Neural cell (in vitro differentiated cells): ENCODE results near the gene BHMT2. TPM values are rescaled to one million over a fixed set of nuclear protein-coding genes. Genes with fewer than 3 reads are reported as not detected.

ENCODE experiments used
- H2AFZ ChIP-seq: fragments of 200-600, 300-800 bp; sonication (generic), shearing (Covaris generic); 2 replicates; pipeline ENCODE4 v1.6.0; 2014; ENCODE audit warnings: low read depth, mild to moderate bottlenecking, antibody characterized with exemption, low read length, moderate library complexity
- H3F3A ChIP-seq: fragments of 200-600 bp; shearing (Covaris generic); 2 replicates; pipeline ENCODE4 v1.6.1; 2016; ENCODE audit warnings: mild to moderate bottlenecking, moderate library complexity, mixed read lengths, antibody characterized with exemption, low read length; ENCODE audit not compliant: insufficient read depth, poor library complexity, severe bottlenecking
- H3K27ac ChIP-seq: fragments of 200-600, 300-800 bp; sonication (generic), shearing (Covaris generic); 2 replicates; pipeline ENCODE4 v1.5.1; 2014; ENCODE audit warnings: mild to moderate bottlenecking, low read length, moderate library complexity
- H3K27me3 ChIP-seq: fragments of 300-800, 200-600 bp; sonication (generic), shearing (Covaris generic); 2 replicates; pipeline ENCODE4 v1.6.0; 2014; ENCODE audit warnings: mild to moderate bottlenecking, low read depth, low read length, moderate library complexity; ENCODE audit not compliant: insufficient read depth
- H3K36me3 ChIP-seq: fragments of 300-800, 200-600 bp; sonication (generic), shearing (Covaris generic); 2 replicates; pipeline ENCODE4 v1.5.1; 2014; ENCODE audit warnings: mild to moderate bottlenecking, antibody characterized with exemption, low read length, moderate library complexity; ENCODE audit not compliant: insufficient read depth
- H3K4me2 ChIP-seq: fragments of 300-800, 200-600 bp; sonication (generic), shearing (Covaris generic); 2 replicates; pipeline ENCODE4 v1.6.0; 2014; ENCODE audit warnings: mild to moderate bottlenecking, low read length
- H3K4me3 ChIP-seq: fragments of 300-800, 200-600 bp; sonication (generic), shearing (Covaris generic); 2 replicates; pipeline ENCODE4 v1.5.1; 2014; ENCODE audit warnings: mild to moderate bottlenecking, low read length, moderate library complexity
- H3K79me2 ChIP-seq: fragments of 200-600 bp; shearing (Covaris generic); replicated peaks from 2 replicates; pipeline ENCODE4 v1.6.0; 2014; ENCODE audit warnings: mild to moderate bottlenecking, low read length, moderate library complexity; ENCODE audit not compliant: insufficient read depth
- H3K9ac ChIP-seq: fragments of 300-800, 200-600 bp; sonication (generic), shearing (Covaris generic); 2 replicates; pipeline ENCODE4 v1.6.1; 2016; ENCODE audit warnings: mild to moderate bottlenecking, low read length, mixed read lengths
- H3K9me2 ChIP-seq: fragments of 200-600 bp; shearing (Covaris generic); 2 replicates; pipeline ENCODE4 v1.6.1; 2016; ENCODE audit warnings: mild to moderate bottlenecking, low read length, mixed read lengths; ENCODE audit not compliant: insufficient read depth
- H3K9me3 ChIP-seq: fragments of 200-600, 300-800 bp; sonication (generic), shearing (Covaris generic); 2 replicates; pipeline ENCODE4 v1.6.1; 2016; ENCODE audit warnings: mild to moderate bottlenecking, mixed run types, low read length, moderate library complexity, mixed read lengths
- H4K20me1 ChIP-seq: fragments of 200-600 bp; shearing (Covaris generic); 2 replicates; pipeline ENCODE4 v1.6.1; 2016; ENCODE audit warnings: mild to moderate bottlenecking, mixed run types; ENCODE audit not compliant: insufficient read depth
- EP300 ChIP-seq: fragments of 450-650 bp; conservative IDR thresholded peaks from 2 replicates; pipeline ENCODE4 v1.6.1; 2014; ENCODE audit warnings: antibody characterized with exemption, mild to moderate bottlenecking, moderate library complexity; ENCODE audit not compliant: poor library complexity, severe bottlenecking
- EZH2 ChIP-seq: fragments of 200-600, 300-800 bp; shearing (Covaris generic), sonication (generic); IDR thresholded peaks from 2 replicates; pipeline ENCODE4 v1.6.1; 2014; ENCODE audit warnings: antibody characterized with exemption, low read length, borderline replicate concordance, mild to moderate bottlenecking; ENCODE audit not compliant: insufficient read depth, poor library complexity, severe bottlenecking
- MXI1 ChIP-seq: fragments of 450-650 bp; conservative IDR thresholded peaks from 2 replicates; pipeline ENCODE4 v1.6.1; 2014; ENCODE audit warnings: antibody characterized with exemption, mild to moderate bottlenecking; ENCODE audit not compliant: poor library complexity, severe bottlenecking
- POLR2AphosphoS5 ChIP-seq: IDR thresholded peaks from 2 replicates; pipeline ENCODE4 v1.6.1; 2012
- RAD21 ChIP-seq: fragments of 450-650 bp; conservative IDR thresholded peaks from 2 replicates; pipeline ENCODE4 v1.6.1; 2014; ENCODE audit warnings: antibody characterized with exemption, mild to moderate bottlenecking, moderate library complexity
- SMC3 ChIP-seq: fragments of 450-650 bp; conservative IDR thresholded peaks from 2 replicates; pipeline ENCODE4 v1.6.1; 2014; ENCODE audit warnings: antibody characterized with exemption, mild to moderate bottlenecking, moderate library complexity; ENCODE audit not compliant: poor library complexity
- TAF1 ChIP-seq: IDR thresholded peaks from 2 replicates; pipeline ENCODE4 v1.6.1; 2012; ENCODE audit warnings: low read depth
- polyA plus RNA-seq: library from polyadenylated mRNA; depleted of rRNA; stranded (reverse); fragments of >200 nt; gene quantifications from 2 replicates; pipeline ENCODE4 v1.2.3, GENCODE V29; 2014
- TF ChIP-seq, protein P1 (sequence below): fragments of 450-650 bp; IDR thresholded peaks from 2 replicates; pipeline ENCODE4 v1.5.1; 2014; ENCODE audit warnings: antibody characterized with exemption, mild to moderate bottlenecking, moderate library complexity; ENCODE audit not compliant: poor library complexity, severe bottlenecking
- TF ChIP-seq, protein P2 (sequence below): IDR thresholded peaks from 2 replicates; pipeline ENCODE4 v1.6.1; 2012; ENCODE audit warnings: borderline replicate concordance

The BHMT2 gene
- polyA plus RNA-seq, 1 donor from 2014 or later: not detected

DNA sequence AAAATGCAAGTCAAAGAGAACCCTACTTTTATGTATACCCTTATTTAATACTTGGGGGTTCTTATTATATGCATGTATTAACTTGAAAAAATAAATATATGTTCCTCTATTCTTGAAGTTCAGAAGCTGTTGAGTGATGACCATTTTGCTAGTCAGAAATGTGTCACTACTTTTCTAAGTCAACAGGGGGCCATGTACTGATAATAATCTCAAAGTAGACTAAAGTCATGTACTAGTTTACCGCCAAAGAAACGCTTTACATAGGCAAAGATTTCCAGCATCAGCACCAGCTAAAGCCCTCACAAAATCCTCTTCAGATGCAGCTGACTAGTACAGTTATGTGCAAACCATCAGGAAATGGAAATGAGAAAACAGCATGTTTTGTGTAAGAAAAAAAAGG, 36.3 kb downstream of the BHMT2 start:
- no peaks in the 10 kb centered on the region for H3K36me3 ChIP-seq
- H3F3A ChIP-seq: no peaks in the 10 kb centered on the region
- no peaks in the 10 kb centered on the region for H3K9me2 ChIP-seq
- H4K20me1 ChIP-seq: no peaks in the 10 kb centered on the region
- no peaks in the 10 kb centered on the region for H3K79me2 ChIP-seq
- no peak overlapping the region for H3K4me3 ChIP-seq
- no peak overlapping the region for H3K4me2 ChIP-seq
- H3K9me3 ChIP-seq: no peaks in the 10 kb centered on the region
- no peak overlapping the region for H3K9ac ChIP-seq
- no peak overlapping the region for H2AFZ ChIP-seq
- H3K27ac ChIP-seq: no peak overlapping the region
- TF ChIP-seq MXI1 (no peak), EP300 (no peak), RAD21 (no peak), TAF1 (no peak), SMC3 (no peak)
- TF ChIP-seq, protein P1, sequence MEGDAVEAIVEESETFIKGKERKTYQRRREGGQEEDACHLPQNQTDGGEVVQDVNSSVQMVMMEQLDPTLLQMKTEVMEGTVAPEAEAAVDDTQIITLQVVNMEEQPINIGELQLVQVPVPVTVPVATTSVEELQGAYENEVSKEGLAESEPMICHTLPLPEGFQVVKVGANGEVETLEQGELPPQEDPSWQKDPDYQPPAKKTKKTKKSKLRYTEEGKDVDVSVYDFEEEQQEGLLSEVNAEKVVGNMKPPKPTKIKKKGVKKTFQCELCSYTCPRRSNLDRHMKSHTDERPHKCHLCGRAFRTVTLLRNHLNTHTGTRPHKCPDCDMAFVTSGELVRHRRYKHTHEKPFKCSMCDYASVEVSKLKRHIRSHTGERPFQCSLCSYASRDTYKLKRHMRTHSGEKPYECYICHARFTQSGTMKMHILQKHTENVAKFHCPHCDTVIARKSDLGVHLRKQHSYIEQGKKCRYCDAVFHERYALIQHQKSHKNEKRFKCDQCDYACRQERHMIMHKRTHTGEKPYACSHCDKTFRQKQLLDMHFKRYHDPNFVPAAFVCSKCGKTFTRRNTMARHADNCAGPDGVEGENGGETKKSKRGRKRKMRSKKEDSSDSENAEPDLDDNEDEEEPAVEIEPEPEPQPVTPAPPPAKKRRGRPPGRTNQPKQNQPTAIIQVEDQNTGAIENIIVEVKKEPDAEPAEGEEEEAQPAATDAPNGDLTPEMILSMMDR: no peak
- H3K27me3 ChIP-seq: peaks cover under 1% of the 10 kb centered on the region

DNA sequence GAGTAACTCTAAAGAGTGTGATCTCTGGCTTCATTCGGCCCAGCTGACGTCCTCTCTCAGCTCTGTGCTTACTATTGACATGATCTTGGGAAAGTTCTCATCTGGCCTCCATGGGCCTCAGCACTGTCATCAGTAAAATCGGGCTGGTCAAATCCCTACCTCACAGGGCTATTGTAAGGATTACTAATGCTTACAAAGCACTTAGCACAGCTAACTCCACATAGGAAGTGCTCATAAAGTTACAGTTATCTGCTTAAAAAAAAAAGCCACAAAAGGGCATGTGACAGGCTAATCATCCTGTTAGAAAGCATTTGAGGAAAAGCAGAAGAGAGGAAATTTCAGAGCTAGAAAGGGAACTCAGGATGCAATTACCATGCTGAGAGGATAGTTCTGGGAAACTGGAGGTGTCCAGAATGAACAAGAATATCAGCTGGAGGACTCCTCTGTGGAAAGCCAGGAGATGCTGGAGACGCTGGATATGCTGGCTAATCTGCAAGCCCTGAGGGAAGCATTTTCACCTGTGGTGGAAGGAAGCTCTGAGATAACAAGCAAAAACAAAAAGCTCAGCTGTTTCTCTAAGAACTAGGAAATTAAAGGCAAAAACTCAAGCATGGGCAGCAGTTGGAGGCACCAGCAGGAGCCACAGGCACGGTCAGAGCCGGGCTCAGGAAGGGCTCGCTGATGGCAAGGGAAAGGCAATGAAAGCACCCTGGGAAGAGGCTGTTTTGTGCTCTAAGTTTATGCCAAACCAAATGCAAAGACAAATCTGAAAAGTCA, 37.6 kb downstream of the BHMT2 start:
- no peaks in the 10 kb centered on the region for H3F3A ChIP-seq
- no peaks in the 10 kb centered on the region for H3K79me2 ChIP-seq
- TF ChIP-seq POLR2AphosphoS5 (no peak), SMC3 (no peak), EP300 (no peak), EZH2 (no peak), MXI1 (no peak), RAD21 (no peak), TAF1 (no peak)
- TF ChIP-seq, protein P2, sequence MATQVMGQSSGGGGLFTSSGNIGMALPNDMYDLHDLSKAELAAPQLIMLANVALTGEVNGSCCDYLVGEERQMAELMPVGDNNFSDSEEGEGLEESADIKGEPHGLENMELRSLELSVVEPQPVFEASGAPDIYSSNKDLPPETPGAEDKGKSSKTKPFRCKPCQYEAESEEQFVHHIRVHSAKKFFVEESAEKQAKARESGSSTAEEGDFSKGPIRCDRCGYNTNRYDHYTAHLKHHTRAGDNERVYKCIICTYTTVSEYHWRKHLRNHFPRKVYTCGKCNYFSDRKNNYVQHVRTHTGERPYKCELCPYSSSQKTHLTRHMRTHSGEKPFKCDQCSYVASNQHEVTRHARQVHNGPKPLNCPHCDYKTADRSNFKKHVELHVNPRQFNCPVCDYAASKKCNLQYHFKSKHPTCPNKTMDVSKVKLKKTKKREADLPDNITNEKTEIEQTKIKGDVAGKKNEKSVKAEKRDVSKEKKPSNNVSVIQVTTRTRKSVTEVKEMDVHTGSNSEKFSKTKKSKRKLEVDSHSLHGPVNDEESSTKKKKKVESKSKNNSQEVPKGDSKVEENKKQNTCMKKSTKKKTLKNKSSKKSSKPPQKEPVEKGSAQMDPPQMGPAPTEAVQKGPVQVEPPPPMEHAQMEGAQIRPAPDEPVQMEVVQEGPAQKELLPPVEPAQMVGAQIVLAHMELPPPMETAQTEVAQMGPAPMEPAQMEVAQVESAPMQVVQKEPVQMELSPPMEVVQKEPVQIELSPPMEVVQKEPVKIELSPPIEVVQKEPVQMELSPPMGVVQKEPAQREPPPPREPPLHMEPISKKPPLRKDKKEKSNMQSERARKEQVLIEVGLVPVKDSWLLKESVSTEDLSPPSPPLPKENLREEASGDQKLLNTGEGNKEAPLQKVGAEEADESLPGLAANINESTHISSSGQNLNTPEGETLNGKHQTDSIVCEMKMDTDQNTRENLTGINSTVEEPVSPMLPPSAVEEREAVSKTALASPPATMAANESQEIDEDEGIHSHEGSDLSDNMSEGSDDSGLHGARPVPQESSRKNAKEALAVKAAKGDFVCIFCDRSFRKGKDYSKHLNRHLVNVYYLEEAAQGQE: no peak
- TF ChIP-seq, protein P1: no peak
- H3K9me2 ChIP-seq: no peaks in the 10 kb centered on the region
- no peak overlapping the region for H3K27ac ChIP-seq
- no peaks in the 10 kb centered on the region for H4K20me1 ChIP-seq
- H3K4me2 ChIP-seq: no peak overlapping the region
- no peaks in the 10 kb centered on the region for H3K9me3 ChIP-seq
- H2AFZ ChIP-seq: no peak overlapping the region
- no peaks in the 10 kb centered on the region for H3K36me3 ChIP-seq
- no peak overlapping the region for H3K9ac ChIP-seq
- H3K27me3 ChIP-seq: peaks cover 13% of the 10 kb centered on the region
- no peak overlapping the region for H3K4me3 ChIP-seq
